ENCODE results near the gene HDAC2. TPM values are rescaled to one million over a fixed set of nuclear protein-coding genes. Genes with fewer than 3 reads are reported as not detected.
"Not testable (repeated sequence)": the region's sequence is repeated elsewhere in the genome, so short reads cannot be mapped to it uniquely, and the experiment has no call there.

Gene HDAC2
- total and polyA plus RNA-seq, 2 donors (not counting 1 experiment from before 2014, with no cell fraction given), result 30.8 to 58.3 TPM

- H3K4me3 ChIP-seq (ENCODE audit: control extremely low read depth in 1 of 5, extremely low read depth in 1 of 5, insufficient read depth in 1 of 5, low read depth in 2 of 5, low read length in 4 of 5), result no peak overlapping the region
- no peak for ATAC-seq (ENCODE audit: low read depth)
- Mint-ChIP-seq H3K4me1 (no peaks in the 10 kb centered on the region), H3K9me3 (ENCODE audit: insufficient read depth) (peaks cover 2% of the 10 kb centered on the region), H3K27ac (no peak overlapping the region), H3K4me3 (no peak overlapping the region), H3K27me3 (peaks cover 21% of the 10 kb centered on the region)
- no peak overlapping the region for H3K27ac ChIP-seq (ENCODE audit: low read length in 2 of 2)
- H3K4me2 ChIP-seq (replicated peaks; ENCODE audit: low read depth, low read length, poor library complexity, severe bottlenecking), result no peak overlapping the region
- ChIA-PET CTCF (interaction anchor here (1.1 to 1.4 kb wide), 3 partner anchors 9 to 22 kb away, joined by 3 read pairs; no protein-coding TSS in a partner anchor), POLR2A (no interaction called here)
- no peaks in the 10 kb centered on the region for H3K4me1 ChIP-seq (ENCODE audit: control insufficient read depth in 2 of 2, insufficient read depth in 2 of 2, low read length in 2 of 2)
- no peaks in the 10 kb centered on the region for H3K9me3 ChIP-seq (ENCODE audit: control extremely low read depth in 1 of 3, control insufficient read depth in 2 of 3, insufficient read depth in 1 of 3, low read length in 2 of 3)
- H3K36me3 ChIP-seq (replicated peaks in 1 of 2; ENCODE audit: control extremely low read depth in 1 of 2, control insufficient read depth in 1 of 2, extremely low read depth in 1 of 2, insufficient read depth in 2 of 2, low read length in 1 of 2), result no peaks in the 10 kb centered on the region
- H3K27me3 ChIP-seq (replicated peaks in 1 of 4; ENCODE audit: control extremely low read depth in 1 of 4, control insufficient read depth in 3 of 4, insufficient read depth in 4 of 4, low read length in 3 of 4), result no peaks in the 10 kb centered on the region
- no peak for TF ChIP-seq EZH2 (IDR thresholded peaks at IDR 0.05; ENCODE audit: borderline replicate concordance, insufficient read depth, low read depth, low read length, poor library complexity, severe bottlenecking)
- TF ChIP-seq, protein P1, sequence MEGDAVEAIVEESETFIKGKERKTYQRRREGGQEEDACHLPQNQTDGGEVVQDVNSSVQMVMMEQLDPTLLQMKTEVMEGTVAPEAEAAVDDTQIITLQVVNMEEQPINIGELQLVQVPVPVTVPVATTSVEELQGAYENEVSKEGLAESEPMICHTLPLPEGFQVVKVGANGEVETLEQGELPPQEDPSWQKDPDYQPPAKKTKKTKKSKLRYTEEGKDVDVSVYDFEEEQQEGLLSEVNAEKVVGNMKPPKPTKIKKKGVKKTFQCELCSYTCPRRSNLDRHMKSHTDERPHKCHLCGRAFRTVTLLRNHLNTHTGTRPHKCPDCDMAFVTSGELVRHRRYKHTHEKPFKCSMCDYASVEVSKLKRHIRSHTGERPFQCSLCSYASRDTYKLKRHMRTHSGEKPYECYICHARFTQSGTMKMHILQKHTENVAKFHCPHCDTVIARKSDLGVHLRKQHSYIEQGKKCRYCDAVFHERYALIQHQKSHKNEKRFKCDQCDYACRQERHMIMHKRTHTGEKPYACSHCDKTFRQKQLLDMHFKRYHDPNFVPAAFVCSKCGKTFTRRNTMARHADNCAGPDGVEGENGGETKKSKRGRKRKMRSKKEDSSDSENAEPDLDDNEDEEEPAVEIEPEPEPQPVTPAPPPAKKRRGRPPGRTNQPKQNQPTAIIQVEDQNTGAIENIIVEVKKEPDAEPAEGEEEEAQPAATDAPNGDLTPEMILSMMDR (IDR thresholded peaks at IDR 0.05), result no peak
- no peak overlapping the region for H3K9ac ChIP-seq (ENCODE audit: low read length)
- no peaks in the 10 kb centered on the region for H4K20me1 ChIP-seq (ENCODE audit: control insufficient read depth, insufficient read depth, low read length, poor library complexity, severe bottlenecking)
- intact Hi-C loops (cut with micrococcal nuclease), result no loop called here
- H3K79me2 ChIP-seq (ENCODE audit: control insufficient read depth, insufficient read depth, low read length), result no peaks in the 10 kb centered on the region
- no peak for DNase-seq
- H2AFZ ChIP-seq (ENCODE audit: insufficient read depth, low read depth, low read length, poor library complexity, severe bottlenecking), result no peak overlapping the region
Observed at GRCh38 chr6:113994934-113995342, 24.0 kb upstream of the HDAC2 start.

GRCh38 chr6:113989675-113990074 is 18.7 kb upstream of the HDAC2 start:
- Histone ChIP-seq H4K20me1 (ENCODE audit: control insufficient read depth, insufficient read depth, low read length, poor library complexity, severe bottlenecking) (no peaks in the 10 kb centered on the region), H2AFZ (ENCODE audit: insufficient read depth, low read depth, low read length, poor library complexity, severe bottlenecking) (no peak overlapping the region), H3K27me3 (replicated peaks in 1 of 4; ENCODE audit: control extremely low read depth in 1 of 4, control insufficient read depth in 3 of 4, insufficient read depth in 4 of 4, low read length in 3 of 4) (peaks cover 0 to 3% (median 0%) of the 10 kb centered on the region in 4 experiments), H3K79me2 (ENCODE audit: control insufficient read depth, insufficient read depth, low read length) (no peaks in the 10 kb centered on the region), H3K27ac (ENCODE audit: low read length in 2 of 2) (no peak overlapping the region), H3K36me3 (replicated peaks in 1 of 2; ENCODE audit: control extremely low read depth in 1 of 2, control insufficient read depth in 1 of 2, extremely low read depth in 1 of 2, insufficient read depth in 2 of 2, low read length in 1 of 2) (no peaks in the 10 kb centered on the region), H3K4me1 (ENCODE audit: control insufficient read depth in 2 of 2, insufficient read depth in 2 of 2, low read length in 2 of 2) (no peaks in the 10 kb centered on the region), H3K9me3 (ENCODE audit: control extremely low read depth in 1 of 3, control insufficient read depth in 2 of 3, insufficient read depth in 1 of 3, low read length in 2 of 3) (peaks cover 0 to 3% (median 3%) of the 10 kb centered on the region in 3 donors), H3K9ac (ENCODE audit: low read length) (no peak overlapping the region), H3K4me3 (ENCODE audit: control extremely low read depth in 1 of 5, extremely low read depth in 1 of 5, insufficient read depth in 1 of 5, low read depth in 2 of 5, low read length in 4 of 5) (no peak overlapping the region), H3K4me2 (replicated peaks; ENCODE audit: low read depth, low read length, poor library complexity, severe bottlenecking) (no peak overlapping the region)
- POLR2A ChIA-PET, result no interaction called here
- TF ChIP-seq, protein P1 (IDR thresholded peaks at IDR 0.05), result no peak
- TF ChIP-seq EZH2 (IDR thresholded peaks at IDR 0.05; ENCODE audit: borderline replicate concordance, insufficient read depth, low read depth, low read length, poor library complexity, severe bottlenecking), result no peak
- ATAC-seq (ENCODE audit: low read depth) (no peak), DNase-seq (no peak)
- intact Hi-C loops (cut with micrococcal nuclease), result no loop called here
- Mint-ChIP-seq H3K9me3 (ENCODE audit: insufficient read depth) (peaks cover 2% of the 10 kb centered on the region), H3K27me3 (peaks cover 15% of the 10 kb centered on the region), H3K4me1 (no peaks in the 10 kb centered on the region), H3K4me3 (no peak overlapping the region), H3K27ac (no peak overlapping the region)
- CTCF ChIA-PET, result no interaction called here

DNA sequence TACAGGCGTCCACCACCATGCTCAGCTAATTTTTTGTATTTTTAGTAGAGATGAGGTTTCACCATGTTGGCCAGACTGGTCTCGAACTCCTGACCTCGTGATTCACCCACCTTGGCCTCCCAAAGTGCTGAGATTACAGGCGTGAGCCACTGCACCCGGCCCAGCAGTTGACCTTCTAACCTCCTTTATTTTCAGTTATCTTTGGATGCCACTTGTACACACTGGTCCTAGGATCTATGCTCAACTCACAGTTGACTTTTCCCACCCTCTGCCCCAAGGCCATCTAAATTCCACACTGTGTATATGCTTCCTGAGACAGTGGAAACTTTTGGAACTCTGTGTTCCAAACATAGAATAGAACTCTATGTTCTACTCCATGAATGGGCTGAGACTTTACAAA is 11.7 kb upstream of the HDAC2 start:
- H3K79me2 ChIP-seq (ENCODE audit: control insufficient read depth, insufficient read depth, low read length); H3K27ac Mint-ChIP-seq; H3K4me2 ChIP-seq (replicated peaks; ENCODE audit: low read depth, low read length, poor library complexity, severe bottlenecking); POLR2A ChIA-PET; H3K9me3 Mint-ChIP-seq (ENCODE audit: insufficient read depth); H3K9me3 ChIP-seq (ENCODE audit: control extremely low read depth in 1 of 3, control insufficient read depth in 2 of 3, insufficient read depth in 1 of 3, low read length in 2 of 3); intact Hi-C loops (cut with micrococcal nuclease); DNase-seq; H3K27ac ChIP-seq (ENCODE audit: low read length in 2 of 2); H3K36me3 ChIP-seq (replicated peaks in 1 of 2; ENCODE audit: control extremely low read depth in 1 of 2, control insufficient read depth in 1 of 2, extremely low read depth in 1 of 2, insufficient read depth in 2 of 2, low read length in 1 of 2); ATAC-seq (ENCODE audit: low read depth); H3K4me3 ChIP-seq (ENCODE audit: control extremely low read depth in 1 of 5, extremely low read depth in 1 of 5, insufficient read depth in 1 of 5, low read depth in 2 of 5, low read length in 4 of 5); H3K27me3 ChIP-seq (replicated peaks in 1 of 4; ENCODE audit: control extremely low read depth in 1 of 4, control insufficient read depth in 3 of 4, insufficient read depth in 4 of 4, low read length in 3 of 4); H3K4me3 Mint-ChIP-seq; H4K20me1 ChIP-seq (ENCODE audit: control insufficient read depth, insufficient read depth, low read length, poor library complexity, severe bottlenecking); H2AFZ ChIP-seq (ENCODE audit: insufficient read depth, low read depth, low read length, poor library complexity, severe bottlenecking); H3K9ac ChIP-seq (ENCODE audit: low read length); H3K27me3 Mint-ChIP-seq: not testable (repeated sequence)
- WGBS (ENCODE audit: insufficient coverage), result 92% methylated on average over 4 of the region's 5 CpGs
- CTCF ChIA-PET, result interaction anchor here (1.8 kb wide), 1 partner anchor 322 kb away, joined by 3 read pairs; no protein-coding TSS in a partner anchor
- H3K4me1 Mint-ChIP-seq, result peaks cover 14% of the 10 kb centered on the region
- H3K4me1 ChIP-seq (ENCODE audit: control insufficient read depth in 2 of 2, insufficient read depth in 2 of 2, low read length in 2 of 2), result peaks cover 9 to 14% of the 10 kb centered on the region in 2 donors
